Measurements from ENCODE around the gene CYBC1. TPM values are rescaled to one million over a fixed set of nuclear protein-coding genes. Genes with fewer than 3 reads are reported as not detected.

CYBC1 gene
- polyA plus RNA-seq, 1 donor from 2014 or later = 66.6 TPM

GRCh38 chr17:82429824-82430223 lies 20.7 kb downstream of the CYBC1 start:
- Histone ChIP-seq H3K9me2 (ENCODE audit: insufficient read depth, low read length) (no peaks in the 10 kb centered on the region), H3K9ac (ENCODE audit: low read length) (no peak overlapping the region), H3K36me3 (ENCODE audit: insufficient read depth, low read length) (no peaks in the 10 kb centered on the region), H2AFZ (ENCODE audit: low read depth, low read length) (no peak overlapping the region), H3K4me3 (ENCODE audit: low read length) (no peak overlapping the region), H3K27me3 (ENCODE audit: insufficient read depth, low read depth, low read length) (no peaks in the 10 kb centered on the region), H4K20me1 (ENCODE audit: insufficient read depth) (no peaks in the 10 kb centered on the region), H3K79me2 (replicated peaks; ENCODE audit: insufficient read depth, low read length) (no peaks in the 10 kb centered on the region), H3K27ac (ENCODE audit: low read length) (no peak overlapping the region), H3K4me2 (ENCODE audit: low read length) (no peak overlapping the region), H3F3A (ENCODE audit: insufficient read depth, low read length, poor library complexity, severe bottlenecking) (no peaks in the 10 kb centered on the region), H3K9me3 (ENCODE audit: low read length) (no peaks in the 10 kb centered on the region)
- TF ChIP-seq POLR2AphosphoS5 (IDR thresholded peaks at IDR 0.05) (no peak), EZH2 (IDR thresholded peaks at IDR 0.05; ENCODE audit: borderline replicate concordance, insufficient read depth, low read length, poor library complexity, severe bottlenecking) (no peak), RAD21 (conservative IDR thresholded peaks at IDR 0.05) (no peak), TAF1 (IDR thresholded peaks at IDR 0.05; ENCODE audit: low read depth) (no peak)

DNA sequence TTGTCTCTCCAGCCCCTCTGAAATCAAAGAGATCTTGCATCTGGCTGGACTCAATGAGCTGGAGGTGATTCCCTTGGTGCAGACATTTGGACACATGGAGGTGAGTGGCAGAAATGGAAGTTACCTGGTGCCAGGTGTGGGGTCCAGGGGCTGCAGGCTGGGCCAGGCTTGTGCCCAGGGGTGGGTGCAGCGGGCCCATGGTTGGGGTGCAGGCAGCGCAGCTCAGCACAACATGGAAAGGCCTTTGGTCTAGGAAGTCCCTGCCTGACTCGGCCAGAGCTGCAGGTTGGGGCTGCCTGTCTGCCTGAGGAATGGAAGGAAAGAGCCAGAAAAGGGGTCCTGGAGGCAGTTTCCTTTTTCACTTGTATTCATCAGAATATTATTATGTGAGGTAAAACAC lies 22.0 kb downstream of the CYBC1 start:
- Histone ChIP-seq H3K79me2 (replicated peaks; ENCODE audit: insufficient read depth, low read length) (no peaks in the 10 kb centered on the region), H3F3A (ENCODE audit: insufficient read depth, low read length, poor library complexity, severe bottlenecking) (no peaks in the 10 kb centered on the region), H3K27me3 (ENCODE audit: insufficient read depth, low read depth, low read length) (no peaks in the 10 kb centered on the region), H3K4me3 (ENCODE audit: low read length) (no peak overlapping the region), H3K27ac (ENCODE audit: low read length) (no peak overlapping the region), H3K4me2 (ENCODE audit: low read length) (no peak overlapping the region), H3K36me3 (ENCODE audit: insufficient read depth, low read length) (no peaks in the 10 kb centered on the region), H2AFZ (ENCODE audit: low read depth, low read length) (no peak overlapping the region), H3K9me3 (ENCODE audit: low read length) (no peaks in the 10 kb centered on the region), H3K9ac (ENCODE audit: low read length) (no peak overlapping the region), H3K9me2 (ENCODE audit: insufficient read depth, low read length) (no peaks in the 10 kb centered on the region), H4K20me1 (ENCODE audit: insufficient read depth) (no peaks in the 10 kb centered on the region)
- TF ChIP-seq RAD21 (conservative IDR thresholded peaks at IDR 0.05) (no peak), CTCF (IDR thresholded peaks at IDR 0.05; ENCODE audit: poor library complexity, severe bottlenecking) (no peak), EZH2 (IDR thresholded peaks at IDR 0.05; ENCODE audit: borderline replicate concordance, insufficient read depth, low read length, poor library complexity, severe bottlenecking) (no peak), SMC3 (conservative IDR thresholded peaks at IDR 0.05; ENCODE audit: poor library complexity) (no peak), TAF1 (IDR thresholded peaks at IDR 0.05; ENCODE audit: low read depth) (no peak), POLR2AphosphoS5 (IDR thresholded peaks at IDR 0.05) (no peak), MXI1 (conservative IDR thresholded peaks at IDR 0.05; ENCODE audit: poor library complexity, severe bottlenecking) (no peak), EP300 (conservative IDR thresholded peaks at IDR 0.05; ENCODE audit: poor library complexity, severe bottlenecking) (no peak)
- TF ChIP-seq, protein P1, sequence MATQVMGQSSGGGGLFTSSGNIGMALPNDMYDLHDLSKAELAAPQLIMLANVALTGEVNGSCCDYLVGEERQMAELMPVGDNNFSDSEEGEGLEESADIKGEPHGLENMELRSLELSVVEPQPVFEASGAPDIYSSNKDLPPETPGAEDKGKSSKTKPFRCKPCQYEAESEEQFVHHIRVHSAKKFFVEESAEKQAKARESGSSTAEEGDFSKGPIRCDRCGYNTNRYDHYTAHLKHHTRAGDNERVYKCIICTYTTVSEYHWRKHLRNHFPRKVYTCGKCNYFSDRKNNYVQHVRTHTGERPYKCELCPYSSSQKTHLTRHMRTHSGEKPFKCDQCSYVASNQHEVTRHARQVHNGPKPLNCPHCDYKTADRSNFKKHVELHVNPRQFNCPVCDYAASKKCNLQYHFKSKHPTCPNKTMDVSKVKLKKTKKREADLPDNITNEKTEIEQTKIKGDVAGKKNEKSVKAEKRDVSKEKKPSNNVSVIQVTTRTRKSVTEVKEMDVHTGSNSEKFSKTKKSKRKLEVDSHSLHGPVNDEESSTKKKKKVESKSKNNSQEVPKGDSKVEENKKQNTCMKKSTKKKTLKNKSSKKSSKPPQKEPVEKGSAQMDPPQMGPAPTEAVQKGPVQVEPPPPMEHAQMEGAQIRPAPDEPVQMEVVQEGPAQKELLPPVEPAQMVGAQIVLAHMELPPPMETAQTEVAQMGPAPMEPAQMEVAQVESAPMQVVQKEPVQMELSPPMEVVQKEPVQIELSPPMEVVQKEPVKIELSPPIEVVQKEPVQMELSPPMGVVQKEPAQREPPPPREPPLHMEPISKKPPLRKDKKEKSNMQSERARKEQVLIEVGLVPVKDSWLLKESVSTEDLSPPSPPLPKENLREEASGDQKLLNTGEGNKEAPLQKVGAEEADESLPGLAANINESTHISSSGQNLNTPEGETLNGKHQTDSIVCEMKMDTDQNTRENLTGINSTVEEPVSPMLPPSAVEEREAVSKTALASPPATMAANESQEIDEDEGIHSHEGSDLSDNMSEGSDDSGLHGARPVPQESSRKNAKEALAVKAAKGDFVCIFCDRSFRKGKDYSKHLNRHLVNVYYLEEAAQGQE (IDR thresholded peaks at IDR 0.05; ENCODE audit: borderline replicate concordance) = no peak

GRCh38 chr17:82424863-82425159 lies 25.7 kb downstream of the CYBC1 start:
- TF ChIP-seq POLR2AphosphoS5 (IDR thresholded peaks at IDR 0.05) = no peak
- no peak for TF ChIP-seq RAD21 (conservative IDR thresholded peaks at IDR 0.05)
- TF ChIP-seq TAF1 (IDR thresholded peaks at IDR 0.05; ENCODE audit: low read depth) = no peak
- no peak for TF ChIP-seq EZH2 (IDR thresholded peaks at IDR 0.05; ENCODE audit: borderline replicate concordance, insufficient read depth, low read length, poor library complexity, severe bottlenecking)
- TF ChIP-seq CTCF (IDR thresholded peaks at IDR 0.05; ENCODE audit: poor library complexity, severe bottlenecking) = no peak
- TF ChIP-seq MXI1 (conservative IDR thresholded peaks at IDR 0.05; ENCODE audit: poor library complexity, severe bottlenecking) = no peak
- TF ChIP-seq, protein P1 (IDR thresholded peaks at IDR 0.05; ENCODE audit: borderline replicate concordance) = no peak

More at GRCh38 chr17:82424863-82425159, 25.7 kb downstream of the CYBC1 start:
- Histone ChIP-seq H3K9ac (ENCODE audit: low read length) (no peak overlapping the region), H3K27ac (ENCODE audit: low read length) (no peak overlapping the region), H2AFZ (ENCODE audit: low read depth, low read length) (no peak overlapping the region), H3K9me3 (ENCODE audit: low read length) (no peaks in the 10 kb centered on the region), H3K79me2 (replicated peaks; ENCODE audit: insufficient read depth, low read length) (no peaks in the 10 kb centered on the region), H4K20me1 (ENCODE audit: insufficient read depth) (no peaks in the 10 kb centered on the region), H3K4me3 (ENCODE audit: low read length) (no peak overlapping the region), H3K27me3 (ENCODE audit: insufficient read depth, low read depth, low read length) (no peaks in the 10 kb centered on the region), H3K9me2 (ENCODE audit: insufficient read depth, low read length) (no peaks in the 10 kb centered on the region), H3F3A (ENCODE audit: insufficient read depth, low read length, poor library complexity, severe bottlenecking) (no peaks in the 10 kb centered on the region), H3K4me2 (ENCODE audit: low read length) (no peak overlapping the region), H3K36me3 (ENCODE audit: insufficient read depth, low read length) (no peaks in the 10 kb centered on the region)

Measured in neural cell (in vitro differentiated cells).